Vagina (tissue), 2 donors: ENCODE measurements around the gene BMERB1.

ENCODE experiments used
- CTCF ChIP-seq, 3 experiments: fragments of 450-650 bp in 2 of 3; fragments of 200-600 bp in 1 of 3; sonication (generic) in 1 of 3; IDR thresholded peaks; one replicate each; pipeline ENCODE4 v1.5.1; 2017 to 2019; ENCODE audit warnings: antibody characterized with exemption in 3 of 3, mild to moderate bottlenecking in 2 of 3, moderate library complexity in 2 of 3
- POLR2A ChIP-seq, 2 donors: fragments of 450-650 bp; IDR thresholded peaks; one replicate each; pipeline ENCODE4 v1.6.1; 2017; ENCODE audit warnings: antibody characterized with exemption in 2 of 2, mild to moderate bottlenecking in 2 of 2, moderate library complexity in 2 of 2
- POLR2AphosphoS5 ChIP-seq, 2 donors: sonication (generic); formaldehyde crosslinking; IDR thresholded peaks; one replicate each; pipeline ENCODE4 v1.9.0; 2017; ENCODE audit warnings: antibody characterized with exemption in 2 of 2, mild to moderate bottlenecking in 2 of 2, low read depth in 1 of 2; ENCODE audit not compliant: insufficient read depth in 1 of 2

GRCh38 chr16:15457958-15458357, 23.6 kb downstream of the BMERB1 start:
- TF ChIP-seq POLR2A (IDR thresholded peaks at IDR 0.05) (no peak), CTCF (IDR thresholded peaks at IDR 0.05) (no peak), POLR2AphosphoS5 (IDR thresholded peaks at IDR 0.05; ENCODE audit: insufficient read depth in 1 of 2, low read depth in 1 of 2) (no peak)
